ENCODE data around the gene TRIM45. TPM values are rescaled to one million over a fixed set of nuclear protein-coding genes. Genes with fewer than 3 reads are reported as not detected.
"Not testable (repeated sequence)": the region's sequence is repeated elsewhere in the genome, so short reads cannot be mapped to it uniquely, and the experiment has no call there.

TRIM45 gene
- polyA plus RNA-seq, 1 experiment, result 3.8 TPM

- H3K4me3 ChIP-seq (ENCODE audit: low read depth, low read length), result no peak overlapping the region
- TF ChIP-seq CTCF (IDR thresholded peaks at IDR 0.05; ENCODE audit: insufficient read depth, low read depth, low read length), result no peak
- H3K27me3 ChIP-seq (ENCODE audit: control insufficient read depth, insufficient read depth, low read length), result no peaks in the 10 kb centered on the region
- CTCF ChIA-PET, result interaction anchor here (0.7 kb wide), 1 partner anchor 14 kb away, joined by 3 read pairs; no protein-coding TSS in a partner anchor
- POLR2A ChIA-PET, result no interaction called here
- H3K36me3 ChIP-seq (ENCODE audit: control insufficient read depth, insufficient read depth, low read length), result no peaks in the 10 kb centered on the region
- no peak for DNase-seq (ENCODE audit: low read depth)
These were observed 42.7 kb upstream of the TRIM45 start for GRCh38 chr1:117164209-117164608.

- DNase-seq (ENCODE audit: low read depth), result no peak
- Histone ChIP-seq H3K27me3 (ENCODE audit: control insufficient read depth, insufficient read depth, low read length) (no peaks in the 10 kb centered on the region), H3K36me3 (ENCODE audit: control insufficient read depth, insufficient read depth, low read length) (no peaks in the 10 kb centered on the region), H3K4me3 (ENCODE audit: low read depth, low read length) (no peak overlapping the region)
- TF ChIP-seq CTCF (IDR thresholded peaks at IDR 0.05; ENCODE audit: insufficient read depth, low read depth, low read length), result no peak
- CTCF ChIA-PET, result interaction anchor here (1.0 kb wide), 1 partner anchor 20 kb away, joined by 3 read pairs; no protein-coding TSS in a partner anchor
- POLR2A ChIA-PET, result no interaction called here
These were observed 41.3 kb upstream of the TRIM45 start for GRCh38 chr1:117162816-117163215.

GRCh38 chr1:117161887-117162286 is 40.3 kb upstream of the TRIM45 start:
- Histone ChIP-seq H3K27me3 (ENCODE audit: control insufficient read depth, insufficient read depth, low read length) (no peaks in the 10 kb centered on the region), H3K4me3 (ENCODE audit: low read depth, low read length) (no peak overlapping the region), H3K36me3 (ENCODE audit: control insufficient read depth, insufficient read depth, low read length) (no peaks in the 10 kb centered on the region)
- TF ChIP-seq CTCF (IDR thresholded peaks at IDR 0.05; ENCODE audit: insufficient read depth, low read depth, low read length), result no peak
- ChIA-PET POLR2A (no interaction called here), CTCF (no interaction called here)
- DNase-seq (ENCODE audit: low read depth), result no peak

- CTCF ChIA-PET, result interaction anchor here (0.8 kb wide), 1 partner anchor 133 kb away, joined by 3 read pairs; no protein-coding TSS in a partner anchor
- DNase-seq (ENCODE audit: low read depth); H3K36me3 ChIP-seq (ENCODE audit: control insufficient read depth, insufficient read depth, low read length); H3K4me3 ChIP-seq (ENCODE audit: low read depth, low read length); POLR2A ChIA-PET; H3K27me3 ChIP-seq (ENCODE audit: control insufficient read depth, insufficient read depth, low read length): not testable (repeated sequence)
These were observed 29.8 kb upstream of the TRIM45 start for GRCh38 chr1:117151305-117151704.

GRCh38 chr1:117150316-117150715 is 28.8 kb upstream of the TRIM45 start:
- ChIA-PET CTCF (interaction anchor here (1.0 to 1.2 kb wide), 2 partner anchors 13 to 21 kb away, joined by 3 to 4 read pairs; no protein-coding TSS in a partner anchor), POLR2A (no interaction called here)
- Histone ChIP-seq H3K4me3 (ENCODE audit: low read depth, low read length) (no peak overlapping the region), H3K36me3 (ENCODE audit: control insufficient read depth, insufficient read depth, low read length) (no peaks in the 10 kb centered on the region), H3K27me3 (ENCODE audit: control insufficient read depth, insufficient read depth, low read length) (no peaks in the 10 kb centered on the region)
- no peak for TF ChIP-seq CTCF (IDR thresholded peaks at IDR 0.05; ENCODE audit: insufficient read depth, low read depth, low read length)
- no peak for DNase-seq (ENCODE audit: low read depth)

All from BJ (cell line).